H1 (cell line): ENCODE measurements around the gene RBFOX1. TPM values are rescaled to one million over a fixed set of nuclear protein-coding genes. Genes with fewer than 3 reads are reported as not detected.

Source experiments
- CTCF ChIA-PET: fragments of 300-600 bp; sonication (Branson Sonifier 250); formaldehyde crosslinking; loops from one replicate; lab custom pipeline; 2021; ENCODE audit not compliant: partially characterized antibody; lab: Charles Lee
- POLR2A ChIA-PET: fragments of 300-600 bp; sonication (Branson Sonifier 250); formaldehyde crosslinking; loops from one replicate; lab custom pipeline; 2021; ENCODE audit warnings: inconsistent platforms; ENCODE audit not compliant: partially characterized antibody; lab: Charles Lee
- DNase-seq, 2 experiments: peaks; one replicate each; pipeline versions ENCODE4 v3.0.0 to v3.0.0-alpha.2; 2010 to 2022; ENCODE audit warnings: low spot score in 2 of 2, low read depth in 1 of 2, mixed read lengths in 1 of 2
- FAIRE-seq: peaks from 2 replicates; lab custom pipeline; 2011; peaks lifted over from hg19 to GRCh38; lab: Jason Lieb, UNC
- H2AFZ ChIP-seq: 2 replicates; pipeline ENCODE4 v1.8.1; 2012; ENCODE audit warnings: low read length, inconsistent platforms
- H2AK5ac ChIP-seq: 2 replicates; pipeline ENCODE4 v1.6.1; 2013; ENCODE audit warnings: low read depth, low read length
- H2BK120ac ChIP-seq: replicated peaks from 2 replicates; pipeline ENCODE3; 2013; ENCODE audit warnings: low read depth, low read length, inconsistent platforms
- H2BK12ac ChIP-seq: 2 replicates; pipeline ENCODE4 v1.6.1; 2013; ENCODE audit warnings: low read depth, low read length
- H2BK15ac ChIP-seq: 2 replicates; pipeline ENCODE4 v1.6.1; 2013; ENCODE audit warnings: low read length
- H2BK20ac ChIP-seq: 2 replicates; pipeline ENCODE4 v1.6.1; 2013; ENCODE audit warnings: low read length
- H2BK5ac ChIP-seq: 2 replicates; pipeline ENCODE4 v1.6.1; 2013; ENCODE audit warnings: low read depth, low read length
- H3K14ac ChIP-seq: 2 replicates; pipeline ENCODE4 v1.6.1; 2013; ENCODE audit warnings: inconsistent platforms; ENCODE audit not compliant: insufficient read length
- H3K18ac ChIP-seq: 2 replicates; pipeline ENCODE4 v1.6.1; 2013; ENCODE audit warnings: low read length; ENCODE audit errors: extremely low read depth
- H3K23ac ChIP-seq: 2 replicates; pipeline ENCODE4 v1.6.1; 2013; ENCODE audit warnings: inconsistent platforms; ENCODE audit not compliant: insufficient read length
- H3K23me2 ChIP-seq: 2 replicates; pipeline ENCODE4 v1.6.1; 2013; ENCODE audit warnings: low read depth, low read length
- H3K27ac ChIP-seq: 2 replicates; pipeline ENCODE4 v1.6.1; 2011; ENCODE audit warnings: low read depth, low read length, inconsistent platforms
- H3K27me3 ChIP-seq, 4 experiments: replicated peaks in 1 of 4; 1 replicate in 1 of 4; 2 replicates in 3 of 4; pipeline versions ENCODE4 v1.6.1 to v1.8.1; 2011 to 2013; ENCODE audit warnings: low read length in 3 of 4, mild to moderate bottlenecking in 3 of 4, inconsistent platforms in 2 of 4, mixed read lengths in 2 of 4, moderate library complexity in 1 of 4; ENCODE audit not compliant: control insufficient read depth in 3 of 4, insufficient read depth in 3 of 4; ENCODE audit errors: extremely low read depth in 1 of 4
- H3K36me3 ChIP-seq, 4 experiments: 2 replicates each; pipeline versions ENCODE4 v1.6.1 to v1.8.1; 2011 to 2013; ENCODE audit warnings: mild to moderate bottlenecking in 4 of 4, low read length in 3 of 4, moderate library complexity in 2 of 4, control low read depth in 1 of 4, inconsistent platforms in 1 of 4; ENCODE audit not compliant: insufficient read depth in 4 of 4, control insufficient read depth in 2 of 4
- H3K4ac ChIP-seq: replicated peaks from 2 replicates; pipeline ENCODE3; 2013; ENCODE audit warnings: low read length, low read depth, mixed read lengths, inconsistent platforms; ENCODE audit not compliant: insufficient read length
- H3K4me1 ChIP-seq, 4 experiments: replicated peaks in 1 of 4; 1 replicate in 1 of 4; 2 replicates in 3 of 4; pipeline versions ENCODE4 v1.6.1 to v1.8.1; 2011 to 2013; ENCODE audit warnings: low read length in 3 of 4, inconsistent platforms in 2 of 4, mixed read lengths in 1 of 4; ENCODE audit not compliant: insufficient read depth in 4 of 4, control insufficient read depth in 3 of 4
- H3K4me2 ChIP-seq, 2 experiments: 2 replicates each; pipeline versions ENCODE4 v1.6.1 to v1.8.1; 2011 to 2013; ENCODE audit warnings: low read depth in 2 of 2, low read length in 2 of 2, control low read depth in 1 of 2, inconsistent platforms in 1 of 2, mild to moderate bottlenecking in 1 of 2; ENCODE audit not compliant: insufficient read depth in 1 of 2
- H3K4me3 ChIP-seq, 4 experiments: fragments of 200-600, 300-600 bp in 1 of 4; sonication (generic), shearing (Covaris generic), sonication (Bioruptor Twin) in 1 of 4; 2 replicates each; pipeline versions ENCODE4 v1.5.1 to v1.8.1; 2011 to 2016; ENCODE audit warnings: low read length in 4 of 4, low read depth in 3 of 4, control low read depth in 2 of 4, inconsistent platforms in 2 of 4, mild to moderate bottlenecking in 2 of 4, mixed read lengths in 1 of 4, moderate library complexity in 1 of 4; ENCODE audit not compliant: insufficient read depth in 2 of 4; ENCODE audit errors: extremely low read depth in 1 of 4
- H3K56ac ChIP-seq: replicated peaks from 2 replicates; pipeline ENCODE3; 2013; ENCODE audit warnings: low read depth, mild to moderate bottlenecking, mixed read lengths, low read length, inconsistent platforms; ENCODE audit not compliant: insufficient read length
- H3K79me1 ChIP-seq: 2 replicates; pipeline ENCODE4 v1.6.1; 2013; ENCODE audit warnings: low read depth, low read length, control low read depth
- H3K79me2 ChIP-seq, 2 experiments: 2 replicates each; pipeline versions ENCODE4 v1.6.1 to v1.8.1; 2012 to 2013; ENCODE audit warnings: low read length in 2 of 2, mild to moderate bottlenecking in 2 of 2, inconsistent platforms in 1 of 2; ENCODE audit not compliant: insufficient read depth in 2 of 2, control insufficient read depth in 1 of 2
- H3K9ac ChIP-seq, 4 experiments: replicated peaks in 1 of 4; 1 replicate in 1 of 4; 2 replicates in 3 of 4; pipeline versions ENCODE4 v1.6.1 to v1.8.1; 2011 to 2013; ENCODE audit warnings: low read depth in 3 of 4, low read length in 3 of 4, control low read depth in 2 of 4, mild to moderate bottlenecking in 2 of 4, moderate library complexity in 2 of 4, inconsistent platforms in 1 of 4; ENCODE audit errors: extremely low read depth in 1 of 4
- H3K9me3 ChIP-seq, 2 experiments: 2 replicates each; pipeline versions ENCODE4 v1.6.1 to v1.8.1; 2012 to 2013; ENCODE audit warnings: mild to moderate bottlenecking in 2 of 2, moderate library complexity in 2 of 2, control low read depth in 1 of 2, inconsistent platforms in 1 of 2, low read depth in 1 of 2, low read length in 1 of 2, mixed read lengths in 1 of 2; ENCODE audit not compliant: insufficient read depth in 2 of 2
- H4K20me1 ChIP-seq, 2 experiments: replicated peaks in 1 of 2; 2 replicates each; pipeline versions ENCODE3 to v1.8.1; 2011 to 2013; ENCODE audit warnings: inconsistent platforms in 2 of 2, low read length in 2 of 2, mild to moderate bottlenecking in 1 of 2; ENCODE audit not compliant: insufficient read depth in 2 of 2, control insufficient read depth in 1 of 2
- H4K5ac ChIP-seq: 2 replicates; pipeline ENCODE4 v1.6.1; 2013; ENCODE audit warnings: low read length, low read depth, mixed read lengths, inconsistent platforms; ENCODE audit not compliant: insufficient read length
- H4K8ac ChIP-seq: 2 replicates; pipeline ENCODE4 v1.8.0; 2013; ENCODE audit warnings: mild to moderate bottlenecking, moderate library complexity, low read length, inconsistent platforms; ENCODE audit not compliant: insufficient read depth; ENCODE audit errors: extremely low read depth
- H4K91ac ChIP-seq: replicated peaks from 2 replicates; pipeline ENCODE3; 2013; ENCODE audit warnings: low read length, mixed read lengths, inconsistent platforms; ENCODE audit not compliant: insufficient read length
- ASH2L ChIP-seq: fragments of 200-600, 300-600 bp; sonication (generic); IDR thresholded peaks from one replicate; pipeline ENCODE4 v1.7.1; 2017; ENCODE audit warnings: low read length
- ATF3 ChIP-seq: IDR thresholded peaks from 2 replicates; pipeline ENCODE4 v1.6.1; 2011; ENCODE audit warnings: low read depth, mild to moderate bottlenecking, low read length; ENCODE audit not compliant: insufficient read depth
- E2F6 ChIP-seq: IDR thresholded peaks from 2 replicates; pipeline ENCODE4 v1.6.1; 2012; ENCODE audit warnings: inconsistent platforms
- GABPA ChIP-seq: IDR thresholded peaks from 2 replicates; pipeline ENCODE4 v1.6.1; 2011; ENCODE audit warnings: mild to moderate bottlenecking, low read length, moderate library complexity, borderline replicate concordance; ENCODE audit not compliant: insufficient read depth
- HDAC6 ChIP-seq: IDR thresholded peaks from one replicate; pipeline ENCODE4 v1.7.1; 2012; ENCODE audit warnings: low read depth, mild to moderate bottlenecking, inconsistent platforms, low read length, moderate library complexity
- KDM5A ChIP-seq: fragments of 200-600 bp; IDR thresholded peaks from 2 replicates; pipeline ENCODE4 v1.7.1; 2012; ENCODE audit warnings: mild to moderate bottlenecking, low read length, inconsistent platforms, mixed read lengths
- MAFK ChIP-seq: IDR thresholded peaks from 2 replicates; pipeline ENCODE4 v1.6.1; 2012; ENCODE audit warnings: low read depth, mild to moderate bottlenecking, improper control_type of control experiment, low read length
- PHF8 ChIP-seq: fragments of 200-600 bp; sonication (generic); conservative IDR thresholded peaks from 2 replicates; pipeline ENCODE4 v1.7.1; 2012; ENCODE audit warnings: low read depth, mild to moderate bottlenecking, inconsistent platforms, low read length, moderate library complexity
- SP4 ChIP-seq: IDR thresholded peaks from 2 replicates; pipeline ENCODE4 v1.6.1; 2012; ENCODE audit warnings: low read length, inconsistent platforms
- SRF ChIP-seq: IDR thresholded peaks from 2 replicates; pipeline ENCODE4 v1.6.1; 2011; ENCODE audit warnings: mild to moderate bottlenecking, low read depth, low read length, moderate library complexity
- SUZ12 ChIP-seq: fragments of 200-600 bp; sonication (generic); IDR thresholded peaks from 2 replicates; pipeline ENCODE4 v1.6.1; 2012; ENCODE audit warnings: mild to moderate bottlenecking, inconsistent platforms, low read length, moderate library complexity, mixed read lengths
- TAF7 ChIP-seq: optimal IDR thresholded peaks from 2 replicates; pipeline ENCODE3; 2011; ENCODE audit warnings: low read depth, mild to moderate bottlenecking, inconsistent platforms, low read length, moderate library complexity, borderline replicate concordance
- YY1 ChIP-seq: IDR thresholded peaks from 2 replicates; pipeline ENCODE4 v1.6.1; 2011; ENCODE audit warnings: low read depth, mild to moderate bottlenecking, low read length
- WGBS, 2 experiments: shearing (Covaris generic) in 1 of 2; methylation state at CpG; one replicate each; pipeline versions ENCODE4 v1.1.6 to v1.1.7; 2013 to 2015; ENCODE audit warnings: low lambda C conversion rate in 2 of 2, mixed read lengths in 2 of 2, inconsistent platforms in 1 of 2, low coverage in 1 of 2, missing lambda C conversion rate in 1 of 2; ENCODE audit not compliant: insufficient replicate concordance in 2 of 2, insufficient coverage in 1 of 2, insufficient read length in 1 of 2; ENCODE audit errors: extremely low coverage in 1 of 2, missing lambda C conversion rate in 1 of 2; 5-methylcytosine and 5-hydroxymethylcytosine counted together
- polyA plus RNA-seq, 7 experiments: library from polyadenylated mRNA; depleted of rRNA in 3 of 7; stranded (reverse) in 5 of 7; unstranded in 2 of 7; fragments of >200 nt in 5 of 7; fragments of 200-250 nt in 2 of 7; gene quantifications; 1 replicate in 5 of 7; 2 replicates in 1 of 7; 4 replicates in 1 of 7; pipeline versions ENCODE4 v1.2.1 to v1.2.3, GENCODE V29; 2011 to 2013; ENCODE audit warnings: missing spikeins in 2 of 7, mixed read lengths in 2 of 7
- total RNA-seq: library from RNA; stranded (reverse); fragmentation: NEBNext Ultra II Directional; extraction: Animal tissue kit (Norgen Biotek cat#: 25700); gene quantifications from 2 replicates; pipeline ENCODE4 v1.2.1, GENCODE V29; 2021
- TF ChIP-seq, protein P1 (sequence below): IDR thresholded peaks from 2 replicates; pipeline ENCODE4 v1.6.1; 2012; ENCODE audit warnings: inconsistent platforms

The RBFOX1 gene
- total and polyA plus RNA-seq, 2 of the 8 experiments (the other 6 are each of a cell fraction or from before 2014, with no cell fraction given) = 1.7 to 2.8 TPM

- POLR2A ChIA-PET = no interaction called here
- 89% methylated on average over 11 of the region's 11 CpGs; no CpG with 5 or more reads in 1 of the 2 experiments for WGBS, 2 experiments
- CTCF ChIA-PET = no interaction called here
- TF ChIP-seq HDAC6 (no peak), SRF (no peak), ASH2L (no peak), MAFK (no peak), SUZ12 (no peak), YY1 (no peak), ATF3 (no peak), GABPA (no peak), KDM5A (no peak), TAF7 (no peak), SP4 (no peak), PHF8 (no peak), E2F6 (no peak)
- TF ChIP-seq, protein P1, sequence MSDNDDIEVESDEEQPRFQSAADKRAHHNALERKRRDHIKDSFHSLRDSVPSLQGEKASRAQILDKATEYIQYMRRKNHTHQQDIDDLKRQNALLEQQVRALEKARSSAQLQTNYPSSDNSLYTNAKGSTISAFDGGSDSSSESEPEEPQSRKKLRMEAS = no peak
Measured at GRCh38 chr16:7596308-7596707, 263.7 kb downstream of the RBFOX1 start.

More at GRCh38 chr16:7596308-7596707, 263.7 kb downstream of the RBFOX1 start:
- Histone ChIP-seq H3K27me3 (no peaks in the 10 kb centered on the region), H3K23ac (no peak overlapping the region), H3K18ac (no peak overlapping the region), H4K91ac (no peak overlapping the region), H3K36me3 (no peaks in the 10 kb centered on the region), H4K20me1 (no peaks in the 10 kb centered on the region), H3K4ac (no peak overlapping the region), H2AFZ (no peak overlapping the region), H3K23me2 (no peaks in the 10 kb centered on the region), H2BK12ac (no peak overlapping the region), H3K27ac (no peak overlapping the region), H4K8ac (no peak overlapping the region), H3K79me2 (no peaks in the 10 kb centered on the region), H2BK120ac (no peak overlapping the region), H3K4me2 (no peak overlapping the region), H3K4me1 (no peaks in the 10 kb centered on the region), H3K14ac (no peak overlapping the region), H3K56ac (no peak overlapping the region), H3K9me3 (no peaks in the 10 kb centered on the region), H2BK15ac (no peak overlapping the region), H2BK5ac (no peak overlapping the region), H3K9ac (no peak overlapping the region), H3K79me1 (no peaks in the 10 kb centered on the region), H3K4me3 (no peak overlapping the region), H2AK5ac (no peak overlapping the region), H4K5ac (no peak overlapping the region), H2BK20ac (no peak overlapping the region)
- no peak for FAIRE-seq
- DNase-seq = no peak
